Loucy (cell line): ENCODE results near the gene LRBA.

ENCODE experiments used
- H2AFZ ChIP-seq: fragments of 200-600 bp; sonication (generic); 2 replicates; pipeline ENCODE4 v1.6.0; 2016; ENCODE audit warnings: antibody characterized with exemption, mild to moderate bottlenecking, low read length, moderate library complexity
- H3F3A ChIP-seq: fragments of 200-600 bp; 2 replicates; pipeline ENCODE4 v1.6.0; 2016; ENCODE audit warnings: antibody characterized with exemption, low read depth, mild to moderate bottlenecking
- H3K27me3 ChIP-seq: fragments of 200-600 bp; sonication (generic); 2 replicates; pipeline ENCODE4 v1.6.1; 2014; ENCODE audit warnings: low read length, mild to moderate bottlenecking; ENCODE audit not compliant: insufficient read depth, poor library complexity, severe bottlenecking
- H3K36me3 ChIP-seq: fragments of 200-600 bp; sonication (generic); 2 replicates; pipeline ENCODE4 v1.6.1; 2016; ENCODE audit warnings: low read length; ENCODE audit not compliant: insufficient read depth
- H3K4me1 ChIP-seq: fragments of 200-600 bp; sonication (generic); 2 replicates; pipeline ENCODE4 v1.5.1; 2014; ENCODE audit warnings: low read length, mild to moderate bottlenecking; ENCODE audit not compliant: insufficient read depth, poor library complexity, severe bottlenecking
- H3K4me2 ChIP-seq: fragments of 200-600 bp; sonication (generic); 2 replicates; pipeline ENCODE4 v1.6.0; 2014; ENCODE audit warnings: antibody characterized with exemption, low read length, low read depth, mild to moderate bottlenecking; ENCODE audit not compliant: poor library complexity, severe bottlenecking
- H3K4me3 ChIP-seq: fragments of 200-600 bp; sonication (generic); 2 replicates; pipeline ENCODE4 v1.5.1; 2014; ENCODE audit warnings: low read length, mild to moderate bottlenecking, mixed read lengths; ENCODE audit not compliant: poor library complexity, severe bottlenecking
- H3K79me2 ChIP-seq: fragments of 200-600 bp; sonication (generic); 2 replicates; pipeline ENCODE4 v1.6.1; 2014; ENCODE audit warnings: low read length; ENCODE audit not compliant: insufficient read depth
- H3K9ac ChIP-seq: fragments of 200-600 bp; sonication (generic); 2 replicates; pipeline ENCODE4 v1.6.0; 2014; ENCODE audit warnings: mild to moderate bottlenecking, low read depth, low read length, moderate library complexity; ENCODE audit not compliant: poor library complexity, severe bottlenecking
- H3K9me2 ChIP-seq: fragments of 200-600 bp; sonication (generic); replicated peaks from 2 replicates; pipeline ENCODE4 v1.6.1; 2016; ENCODE audit warnings: low read depth, low read length, mixed read lengths
- H3K9me3 ChIP-seq: fragments of 200-600 bp; sonication (generic); 2 replicates; pipeline ENCODE4 v1.6.1; 2014; ENCODE audit warnings: mild to moderate bottlenecking, antibody characterized with exemption, low read length, low read depth; ENCODE audit not compliant: insufficient read depth
- H4K20me1 ChIP-seq: fragments of 200-600 bp; sonication (generic); 2 replicates; pipeline ENCODE4 v1.6.0; 2014; ENCODE audit warnings: antibody characterized with exemption, low read length, mild to moderate bottlenecking; ENCODE audit not compliant: insufficient read depth, poor library complexity, severe bottlenecking
- EZH2phosphoT487 ChIP-seq: fragments of 200-600 bp; IDR thresholded peaks from 2 replicates; pipeline ENCODE4 v1.6.1; 2018; ENCODE audit warnings: antibody characterized with exemption, mild to moderate bottlenecking, moderate library complexity, borderline replicate concordance
- TF ChIP-seq, protein P1 (sequence below): fragments of 200-600 bp; sonication (generic); conservative IDR thresholded peaks from 2 replicates; pipeline ENCODE4 v1.5.1; 2014; ENCODE audit warnings: mild to moderate bottlenecking, antibody characterized with exemption, low read length

The LRBA gene

DNA sequence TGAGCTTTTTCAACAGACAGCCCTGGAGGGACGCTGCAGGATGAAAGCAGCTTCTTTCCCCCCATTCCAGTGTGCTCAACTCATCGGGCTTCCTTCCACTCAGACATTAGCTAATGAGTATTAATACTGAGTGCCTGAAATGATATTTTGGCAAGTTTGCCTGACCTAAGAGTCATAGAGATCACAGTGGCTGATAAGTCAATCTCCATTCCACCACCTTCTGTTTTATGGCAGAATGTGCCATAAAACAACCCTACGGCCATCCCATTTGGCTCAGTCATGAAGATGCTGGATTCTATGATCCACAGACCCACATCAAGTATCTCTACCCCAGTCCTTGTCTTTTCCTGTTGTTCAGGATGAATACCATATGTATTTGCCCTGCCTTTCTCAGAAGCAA is 481.4 kb downstream of the LRBA start:
- H3K36me3 ChIP-seq: no peaks in the 10 kb centered on the region
- H2AFZ ChIP-seq: no peak overlapping the region
- no peak overlapping the region for H3K4me3 ChIP-seq
- no peaks in the 10 kb centered on the region for H3K4me1 ChIP-seq
- H3K9me2 ChIP-seq: no peaks in the 10 kb centered on the region
- H4K20me1 ChIP-seq: no peaks in the 10 kb centered on the region
- no peaks in the 10 kb centered on the region for H3K27me3 ChIP-seq
- no peak for TF ChIP-seq EZH2phosphoT487
- TF ChIP-seq, protein P1, sequence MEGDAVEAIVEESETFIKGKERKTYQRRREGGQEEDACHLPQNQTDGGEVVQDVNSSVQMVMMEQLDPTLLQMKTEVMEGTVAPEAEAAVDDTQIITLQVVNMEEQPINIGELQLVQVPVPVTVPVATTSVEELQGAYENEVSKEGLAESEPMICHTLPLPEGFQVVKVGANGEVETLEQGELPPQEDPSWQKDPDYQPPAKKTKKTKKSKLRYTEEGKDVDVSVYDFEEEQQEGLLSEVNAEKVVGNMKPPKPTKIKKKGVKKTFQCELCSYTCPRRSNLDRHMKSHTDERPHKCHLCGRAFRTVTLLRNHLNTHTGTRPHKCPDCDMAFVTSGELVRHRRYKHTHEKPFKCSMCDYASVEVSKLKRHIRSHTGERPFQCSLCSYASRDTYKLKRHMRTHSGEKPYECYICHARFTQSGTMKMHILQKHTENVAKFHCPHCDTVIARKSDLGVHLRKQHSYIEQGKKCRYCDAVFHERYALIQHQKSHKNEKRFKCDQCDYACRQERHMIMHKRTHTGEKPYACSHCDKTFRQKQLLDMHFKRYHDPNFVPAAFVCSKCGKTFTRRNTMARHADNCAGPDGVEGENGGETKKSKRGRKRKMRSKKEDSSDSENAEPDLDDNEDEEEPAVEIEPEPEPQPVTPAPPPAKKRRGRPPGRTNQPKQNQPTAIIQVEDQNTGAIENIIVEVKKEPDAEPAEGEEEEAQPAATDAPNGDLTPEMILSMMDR: no peak
- H3F3A ChIP-seq: no peaks in the 10 kb centered on the region
- no peaks in the 10 kb centered on the region for H3K79me2 ChIP-seq
- no peaks in the 10 kb centered on the region for H3K9me3 ChIP-seq
- H3K9ac ChIP-seq: no peak overlapping the region
- H3K4me2 ChIP-seq: no peak overlapping the region

DNA sequence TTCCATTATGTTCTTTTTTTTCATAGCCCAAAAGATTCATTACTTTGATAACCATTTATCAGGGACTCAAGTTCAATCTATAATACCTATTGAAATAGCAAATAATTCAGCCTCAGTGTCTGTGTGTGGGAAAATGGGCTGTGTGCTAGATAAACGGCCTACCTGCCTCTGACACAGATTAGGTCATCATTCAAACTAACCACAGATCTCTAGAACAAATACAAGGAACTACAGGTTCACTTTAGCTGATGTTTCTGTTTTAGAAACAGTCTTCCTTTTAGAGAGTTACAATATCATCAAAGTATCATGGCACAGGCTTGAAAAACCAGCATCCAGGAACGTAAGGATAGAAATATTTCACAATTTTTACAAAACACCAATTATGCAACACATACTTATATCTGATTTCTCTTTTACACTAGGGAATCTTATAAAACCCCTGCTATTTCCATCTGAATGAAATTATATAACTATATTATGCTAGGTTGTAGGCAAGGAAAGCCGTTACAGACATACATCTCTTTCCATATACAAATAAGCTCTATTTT is 489.7 kb downstream of the LRBA start:
- TF ChIP-seq, protein P1: no peak
- TF ChIP-seq EZH2phosphoT487: no peak
- Histone ChIP-seq H3F3A (no peaks in the 10 kb centered on the region), H3K36me3 (no peaks in the 10 kb centered on the region), H3K9me2 (no peaks in the 10 kb centered on the region), H3K4me1 (no peaks in the 10 kb centered on the region), H3K4me2 (no peak overlapping the region), H2AFZ (no peak overlapping the region), H3K27me3 (no peaks in the 10 kb centered on the region), H4K20me1 (no peaks in the 10 kb centered on the region), H3K9me3 (no peaks in the 10 kb centered on the region), H3K79me2 (no peaks in the 10 kb centered on the region), H3K4me3 (no peak overlapping the region), H3K9ac (no peak overlapping the region)

GRCh38 chr4:150518559-150518958 is 496.5 kb downstream of the LRBA start:
- Histone ChIP-seq H3F3A (no peaks in the 10 kb centered on the region), H3K9ac (no peak overlapping the region), H3K36me3 (no peaks in the 10 kb centered on the region), H3K4me1 (peaks cover 6% of the 10 kb centered on the region), H3K79me2 (no peaks in the 10 kb centered on the region), H3K9me3 (no peaks in the 10 kb centered on the region), H4K20me1 (no peaks in the 10 kb centered on the region), H3K4me3 (no peak overlapping the region), H3K27me3 (no peaks in the 10 kb centered on the region), H2AFZ (no peak overlapping the region), H3K9me2 (no peaks in the 10 kb centered on the region), H3K4me2 (no peak overlapping the region)
- no peak for TF ChIP-seq EZH2phosphoT487
- TF ChIP-seq, protein P1: no peak
